ENCODE results near the gene EFCAB14.

- TF ChIP-seq CTCF (IDR thresholded peaks at IDR 0.05) (no peak), POLR2A (IDR thresholded peaks at IDR 0.05) (no peak)
Measured at GRCh38 chr1:46646844-46647243, 72.1 kb downstream of the EFCAB14 start.
